Measurements from ENCODE around the gene CENPP. TPM values are rescaled to one million over a fixed set of nuclear protein-coding genes. Genes with fewer than 3 reads are reported as not detected.

Gene CENPP
- total RNA-seq, 1 donor from 2014 or later = 5.7 TPM

GRCh38 chr9:92647671-92648473 lies 322.1 kb downstream of the CENPP start:
- DNase-seq (ENCODE audit: low spot score in 2 of 2) (no peak), FAIRE-seq (no peak)

GRCh38 chr9:92648474-92648971 lies 322.8 kb downstream of the CENPP start:
- DNase-seq (ENCODE audit: low spot score in 2 of 2) = no peak
- no peak for FAIRE-seq

GRCh38 chr9:92649007-92649406 lies 323.3 kb downstream of the CENPP start:
- DNase-seq (ENCODE audit: low spot score in 2 of 2) (no peak), FAIRE-seq (no peak)

DNA sequence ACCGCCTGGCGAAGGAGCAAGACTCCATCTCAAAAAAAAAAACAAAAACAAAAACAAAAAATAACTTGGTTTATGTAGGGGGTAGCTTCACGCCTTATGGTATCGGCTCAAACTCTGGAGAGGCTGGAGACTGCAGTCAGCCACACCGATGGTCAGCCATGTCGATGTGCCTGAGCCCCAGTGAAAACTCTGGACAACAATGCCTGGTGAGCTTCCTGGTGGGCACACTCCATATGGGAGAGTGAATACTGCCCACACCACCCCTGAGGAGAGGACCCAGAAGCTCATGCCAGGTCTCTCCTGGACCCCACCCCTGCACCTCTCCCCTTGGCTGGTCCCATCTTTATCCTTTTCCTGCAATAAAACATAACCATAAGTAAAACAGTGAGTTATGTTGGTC lies 324.5 kb downstream of the CENPP start:
- no peak for DNase-seq (ENCODE audit: low spot score in 2 of 2)
- FAIRE-seq = no peak

- FAIRE-seq (no peak), DNase-seq (ENCODE audit: low spot score in 2 of 2) (no peak)
Measured at GRCh38 chr9:92650839-92651621, 325.3 kb downstream of the CENPP start.

DNA sequence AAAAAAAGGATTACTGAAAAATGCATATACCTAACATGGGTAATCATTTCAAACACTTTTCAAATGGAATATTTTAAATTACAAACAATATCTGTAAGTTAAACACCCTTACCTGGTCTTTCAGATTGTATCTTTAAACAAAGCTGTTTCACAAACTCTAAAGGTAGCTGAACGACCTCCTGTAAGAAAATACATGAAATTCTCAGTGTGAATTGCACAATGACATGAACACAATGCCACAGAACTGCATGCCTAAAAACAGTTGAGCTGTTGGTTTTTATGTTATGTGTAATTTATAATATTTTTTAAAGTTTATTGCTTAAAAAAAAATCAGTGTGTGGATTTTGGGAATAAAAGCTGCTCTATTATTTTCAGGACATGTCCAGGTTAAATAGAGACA lies 326.7 kb downstream of the CENPP start:
- FAIRE-seq (no peak), DNase-seq (ENCODE audit: low spot score in 2 of 2) (no peak)

DNA sequence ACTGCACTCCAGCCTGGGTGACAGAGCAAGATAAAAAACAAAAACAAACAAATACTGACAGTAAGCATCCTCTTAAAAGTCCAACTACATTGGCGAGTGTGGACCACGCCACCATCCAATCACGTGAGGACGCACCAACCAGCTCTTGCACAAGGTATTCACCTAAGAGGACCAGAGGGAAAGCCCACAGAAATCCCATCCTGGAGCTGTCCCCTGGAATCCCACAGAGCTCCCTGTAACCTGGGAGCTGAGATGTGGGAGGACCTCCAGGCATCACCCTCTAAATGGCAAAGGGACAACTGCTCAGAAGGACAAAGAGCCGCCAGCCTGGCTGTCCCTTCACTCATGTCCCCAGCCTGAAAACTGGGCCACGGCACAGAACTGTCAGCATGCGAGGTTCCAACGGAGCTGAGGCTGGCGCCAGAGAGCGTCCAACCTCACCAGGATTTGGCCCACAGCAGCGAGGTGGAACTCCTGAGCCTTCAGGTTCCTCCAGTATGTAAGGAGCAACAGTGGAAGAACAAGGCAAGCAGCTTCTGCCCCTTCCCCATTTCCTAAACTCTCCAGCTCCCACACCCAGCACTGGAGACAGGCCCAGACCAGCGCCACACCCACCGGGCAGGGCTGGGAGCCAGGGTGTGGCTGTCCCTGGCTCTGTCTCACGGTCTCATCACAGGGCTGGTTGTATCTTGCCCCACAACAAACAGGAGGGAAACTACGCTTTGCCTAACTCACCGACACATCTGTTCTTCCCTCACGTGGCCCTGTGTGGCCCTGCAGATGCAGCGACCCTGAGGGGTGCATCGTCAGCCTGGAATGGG lies 328.9 kb downstream of the CENPP start:
- DNase-seq (ENCODE audit: low spot score in 2 of 2) (no peak), FAIRE-seq (no peak)

DNA sequence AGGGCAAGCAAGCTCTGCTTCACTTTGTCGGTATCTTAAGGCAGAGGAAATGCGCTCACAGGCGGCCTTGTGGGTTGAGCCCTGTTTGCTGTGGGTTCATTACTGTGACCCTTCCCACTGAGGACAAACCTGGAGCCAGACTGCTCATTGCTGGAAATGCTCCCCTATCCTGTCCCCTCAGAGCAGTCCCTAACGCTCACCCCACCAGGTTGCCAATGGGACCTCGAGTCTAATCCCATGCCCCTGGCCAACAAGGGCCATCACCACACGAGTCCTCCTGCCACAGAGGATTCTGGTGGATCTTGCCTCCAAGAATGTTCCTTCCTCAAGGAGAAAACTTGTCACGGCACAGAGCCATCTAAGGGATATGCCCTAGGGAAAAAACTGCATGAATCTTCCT lies 329.6 kb downstream of the CENPP start:
- DNase-seq (ENCODE audit: low spot score in 2 of 2) = no peak
- no peak for FAIRE-seq

DNA sequence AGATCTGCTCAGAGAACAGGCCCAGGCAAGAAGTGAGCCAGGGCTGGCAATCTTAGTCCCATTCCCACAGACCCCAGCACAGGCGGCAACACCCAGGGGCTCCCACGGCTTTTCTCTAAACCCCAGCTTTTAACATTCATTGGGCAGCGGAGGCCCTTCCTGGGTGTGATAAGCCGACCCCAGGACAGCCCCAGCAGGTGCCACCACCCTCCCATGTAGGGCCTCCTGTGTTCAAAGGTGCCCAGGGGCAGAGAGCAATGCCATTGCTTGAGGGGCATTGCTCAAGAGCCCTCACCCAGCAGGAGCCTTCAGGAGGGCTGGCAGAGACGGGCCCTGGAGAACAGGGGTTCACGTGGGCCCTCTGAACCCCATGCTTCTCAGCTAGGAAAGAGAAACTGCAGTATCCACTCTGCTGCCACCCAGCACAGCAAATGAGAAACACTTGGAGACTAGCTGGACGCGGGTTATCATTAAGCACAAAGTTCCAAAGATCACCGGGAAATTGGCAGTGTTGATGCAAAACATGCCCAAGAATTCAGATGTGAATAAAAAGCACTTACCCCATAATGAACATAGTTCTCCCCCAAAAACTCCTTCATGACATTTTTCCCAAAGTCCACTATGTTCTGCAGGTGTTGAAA lies 330.3 kb downstream of the CENPP start:
- FAIRE-seq (no peak), DNase-seq (ENCODE audit: low spot score in 2 of 2) (no peak)

DNA sequence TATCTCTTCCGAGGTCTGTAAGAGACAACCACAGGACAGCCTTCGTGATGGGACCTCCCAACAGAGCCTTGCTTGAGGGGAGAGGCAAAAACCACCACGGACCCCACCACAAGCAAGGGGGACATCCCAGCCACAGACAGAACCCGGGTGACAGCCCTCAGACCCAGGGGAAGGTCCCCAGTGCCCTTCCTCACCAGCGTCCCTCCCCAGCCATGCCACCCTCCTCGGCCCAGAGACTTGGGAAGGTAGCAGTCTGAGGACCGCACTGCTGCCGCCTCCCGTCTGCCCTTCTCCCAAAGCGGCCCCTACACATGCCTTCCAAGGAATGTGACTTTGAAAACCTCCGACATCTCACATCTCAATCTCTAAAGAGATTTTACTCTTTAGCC lies 330.8 kb downstream of the CENPP start:
- DNase-seq (ENCODE audit: low spot score in 2 of 2) = no peak

GRCh38 chr9:92657296-92658094 lies 331.7 kb downstream of the CENPP start:
- DNase-seq (ENCODE audit: low spot score in 2 of 2) = no peak
- no peak for FAIRE-seq

More for the DNA sequence above, 330.8 kb downstream of the CENPP start:
- no peak for FAIRE-seq

- no peak for DNase-seq (ENCODE audit: low spot score in 2 of 2)
- no peak for FAIRE-seq
Measured at GRCh38 chr9:92658176-92658575, 332.4 kb downstream of the CENPP start.

GRCh38 chr9:92658611-92659010 lies 332.9 kb downstream of the CENPP start:
- FAIRE-seq (no peak), DNase-seq (ENCODE audit: low spot score in 2 of 2) (no peak)

DNA sequence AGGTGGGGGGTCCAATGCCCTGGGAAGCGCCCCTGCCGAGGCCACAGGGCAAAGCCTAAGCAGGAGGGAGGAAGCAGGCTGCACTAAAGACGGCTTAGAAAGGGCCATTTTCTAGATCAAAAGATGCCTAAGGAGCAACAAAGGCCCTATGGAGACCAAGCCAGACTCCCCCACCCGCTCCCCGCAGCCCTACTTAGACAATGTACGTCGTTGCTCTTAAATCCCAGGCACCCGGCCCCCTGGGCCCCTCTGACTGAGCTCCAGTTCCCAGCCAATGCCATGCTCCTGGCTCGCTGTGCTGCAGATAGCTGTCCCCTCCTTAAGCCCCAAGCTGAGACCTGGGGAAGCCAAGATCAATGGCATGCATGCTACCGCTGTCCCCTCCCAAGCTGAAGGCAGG lies 333.8 kb downstream of the CENPP start:
- DNase-seq (ENCODE audit: low spot score in 2 of 2) = no peak
- no peak for FAIRE-seq

DNA sequence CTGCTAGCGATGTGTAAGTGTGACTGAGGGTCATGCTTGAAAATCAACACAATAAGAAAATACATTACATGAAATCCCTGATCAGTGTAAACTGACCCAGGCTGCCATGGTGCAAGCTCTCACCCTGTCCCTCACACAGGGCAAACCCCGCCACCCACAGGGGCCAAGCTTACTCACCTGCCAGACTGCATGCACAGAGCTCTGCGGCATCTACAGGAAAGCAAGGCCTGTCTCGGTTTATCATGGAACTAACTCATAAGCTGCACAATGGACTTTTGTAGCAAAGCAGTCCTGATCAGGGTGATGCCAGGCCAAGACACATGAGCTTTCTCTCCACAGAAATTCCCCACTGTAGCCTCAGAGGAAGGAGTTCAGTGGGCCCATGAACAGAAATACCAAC lies 334.5 kb downstream of the CENPP start:
- FAIRE-seq (no peak), DNase-seq (ENCODE audit: low spot score in 2 of 2) (no peak)

- DNase-seq (ENCODE audit: low spot score in 2 of 2) (no peak), FAIRE-seq (no peak)
Measured at GRCh38 chr9:92661127-92661526, 335.4 kb downstream of the CENPP start.

DNA sequence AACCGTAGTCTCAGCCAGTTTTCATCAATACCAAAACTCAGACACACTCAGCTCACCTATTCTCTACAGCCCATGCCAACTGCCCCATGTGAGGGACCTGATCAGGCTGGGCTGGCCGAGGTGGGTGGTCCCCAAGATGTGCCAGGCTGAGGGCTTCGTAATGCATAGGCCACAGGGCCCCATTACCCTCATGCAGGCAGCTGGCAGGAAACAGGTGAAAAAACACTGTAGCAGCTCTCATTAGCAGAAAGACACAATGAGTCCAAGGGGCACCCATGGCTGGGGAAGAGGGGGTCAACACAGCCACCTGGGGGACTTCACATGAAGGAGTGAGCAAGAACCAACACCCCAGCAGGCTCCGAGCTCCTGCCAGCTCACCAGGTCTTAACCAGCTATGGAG lies 336.0 kb downstream of the CENPP start:
- no peak for DNase-seq (ENCODE audit: low spot score in 2 of 2)
- no peak for FAIRE-seq

GRCh38 chr9:92663126-92663525 lies 337.4 kb downstream of the CENPP start:
- DNase-seq (ENCODE audit: low spot score in 2 of 2) = no peak
- FAIRE-seq = no peak

GRCh38 chr9:92663951-92664350 lies 338.2 kb downstream of the CENPP start:
- FAIRE-seq = no peak

More at GRCh38 chr9:92663951-92664350, 338.2 kb downstream of the CENPP start:
- no peak for DNase-seq (ENCODE audit: low spot score in 2 of 2)
